Ishikawa (cell line): Measurements from ENCODE around the gene HHAT.

ENCODE experiments used
- EP300 ChIP-seq: IDR thresholded peaks from 2 replicates; pipeline ENCODE4 v1.6.1; 2012; ENCODE audit warnings: borderline replicate concordance
- NFIC ChIP-seq: IDR thresholded peaks from 2 replicates; pipeline ENCODE4 v1.6.1; 2012
- RAD21 ChIP-seq: IDR thresholded peaks from 2 replicates; pipeline ENCODE4 v1.6.1; 2012; ENCODE audit warnings: low read depth
- TEAD4 ChIP-seq: IDR thresholded peaks from 2 replicates; pipeline ENCODE4 v1.6.1; 2012
- TF ChIP-seq, protein P1 (sequence below): IDR thresholded peaks from 2 replicates; pipeline ENCODE4 v1.6.1; 2012; ENCODE audit warnings: low read depth, mild to moderate bottlenecking

DNA sequence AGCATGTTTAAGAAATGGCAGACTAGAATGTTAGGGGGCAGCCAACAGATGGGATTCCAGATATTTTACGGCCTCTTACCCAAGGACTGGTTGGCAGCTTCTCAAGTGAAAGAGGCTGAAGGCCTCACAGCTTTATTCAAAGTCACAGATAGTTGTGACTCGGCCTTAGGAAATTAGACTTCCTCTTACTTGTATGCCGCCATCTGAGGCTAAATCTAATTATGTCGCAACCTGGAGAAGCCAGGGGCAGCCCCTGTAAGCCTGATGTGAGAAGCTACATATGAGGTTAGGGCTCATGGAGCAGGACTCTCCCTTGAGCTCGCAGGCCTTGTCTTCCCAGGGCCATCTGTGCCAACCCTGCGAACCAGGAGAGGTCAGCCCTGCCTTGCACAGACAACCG is 352.5 kb downstream of the HHAT start:
- TF ChIP-seq, protein P1, sequence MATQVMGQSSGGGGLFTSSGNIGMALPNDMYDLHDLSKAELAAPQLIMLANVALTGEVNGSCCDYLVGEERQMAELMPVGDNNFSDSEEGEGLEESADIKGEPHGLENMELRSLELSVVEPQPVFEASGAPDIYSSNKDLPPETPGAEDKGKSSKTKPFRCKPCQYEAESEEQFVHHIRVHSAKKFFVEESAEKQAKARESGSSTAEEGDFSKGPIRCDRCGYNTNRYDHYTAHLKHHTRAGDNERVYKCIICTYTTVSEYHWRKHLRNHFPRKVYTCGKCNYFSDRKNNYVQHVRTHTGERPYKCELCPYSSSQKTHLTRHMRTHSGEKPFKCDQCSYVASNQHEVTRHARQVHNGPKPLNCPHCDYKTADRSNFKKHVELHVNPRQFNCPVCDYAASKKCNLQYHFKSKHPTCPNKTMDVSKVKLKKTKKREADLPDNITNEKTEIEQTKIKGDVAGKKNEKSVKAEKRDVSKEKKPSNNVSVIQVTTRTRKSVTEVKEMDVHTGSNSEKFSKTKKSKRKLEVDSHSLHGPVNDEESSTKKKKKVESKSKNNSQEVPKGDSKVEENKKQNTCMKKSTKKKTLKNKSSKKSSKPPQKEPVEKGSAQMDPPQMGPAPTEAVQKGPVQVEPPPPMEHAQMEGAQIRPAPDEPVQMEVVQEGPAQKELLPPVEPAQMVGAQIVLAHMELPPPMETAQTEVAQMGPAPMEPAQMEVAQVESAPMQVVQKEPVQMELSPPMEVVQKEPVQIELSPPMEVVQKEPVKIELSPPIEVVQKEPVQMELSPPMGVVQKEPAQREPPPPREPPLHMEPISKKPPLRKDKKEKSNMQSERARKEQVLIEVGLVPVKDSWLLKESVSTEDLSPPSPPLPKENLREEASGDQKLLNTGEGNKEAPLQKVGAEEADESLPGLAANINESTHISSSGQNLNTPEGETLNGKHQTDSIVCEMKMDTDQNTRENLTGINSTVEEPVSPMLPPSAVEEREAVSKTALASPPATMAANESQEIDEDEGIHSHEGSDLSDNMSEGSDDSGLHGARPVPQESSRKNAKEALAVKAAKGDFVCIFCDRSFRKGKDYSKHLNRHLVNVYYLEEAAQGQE, result no peak
- TF ChIP-seq EP300 (no peak), RAD21 (no peak), TEAD4 (no peak), NFIC (no peak)
